GM18868 (cell line): ENCODE results near the gene PMEL.
A peak's percentile ranks its signal among the peaks of the same experiment; 100 is the strongest.
"Not testable (repeated sequence)": the region's sequence is repeated elsewhere in the genome, so short reads cannot be mapped to it uniquely, and the experiment has no call there.

Experiments
- ATAC-seq: cut with Tn5 transposase; IDR thresholded peaks from one replicate; pipeline ENCODE4 v1.9.1; 2021; ENCODE audit warnings: mild to moderate bottlenecking, moderate library complexity; ENCODE audit not compliant: unreplicated experiment

Gene PMEL

DNA sequence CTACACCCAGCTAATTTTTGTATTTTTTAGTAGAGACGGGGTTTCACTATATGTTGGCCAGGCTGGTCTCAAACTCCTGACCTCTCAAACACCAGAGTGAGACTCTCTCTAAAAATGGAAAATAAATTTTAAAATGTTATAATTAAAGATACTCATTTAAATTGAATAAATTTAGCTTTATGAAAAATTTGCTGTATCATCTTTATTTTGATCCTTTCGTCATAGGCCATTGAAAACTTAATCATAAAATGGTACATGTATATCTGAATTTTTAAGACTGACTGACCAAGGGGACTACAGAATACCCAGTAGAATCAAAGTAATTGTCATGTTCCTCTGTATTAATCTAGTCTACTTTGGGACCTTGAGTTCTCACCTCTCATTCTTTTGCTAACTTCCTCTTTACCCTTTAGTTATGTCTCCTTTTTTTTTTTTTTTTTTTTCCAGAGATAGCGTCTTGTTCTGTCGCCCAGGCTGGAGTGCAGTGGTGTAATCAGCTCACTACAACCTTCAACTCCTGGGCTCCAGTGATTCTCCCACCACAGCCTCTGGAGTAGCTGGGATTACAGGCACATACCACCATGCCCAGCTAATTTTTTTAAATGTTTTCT is 17.5 kb upstream of the PMEL start:
- no peak for ATAC-seq

DNA sequence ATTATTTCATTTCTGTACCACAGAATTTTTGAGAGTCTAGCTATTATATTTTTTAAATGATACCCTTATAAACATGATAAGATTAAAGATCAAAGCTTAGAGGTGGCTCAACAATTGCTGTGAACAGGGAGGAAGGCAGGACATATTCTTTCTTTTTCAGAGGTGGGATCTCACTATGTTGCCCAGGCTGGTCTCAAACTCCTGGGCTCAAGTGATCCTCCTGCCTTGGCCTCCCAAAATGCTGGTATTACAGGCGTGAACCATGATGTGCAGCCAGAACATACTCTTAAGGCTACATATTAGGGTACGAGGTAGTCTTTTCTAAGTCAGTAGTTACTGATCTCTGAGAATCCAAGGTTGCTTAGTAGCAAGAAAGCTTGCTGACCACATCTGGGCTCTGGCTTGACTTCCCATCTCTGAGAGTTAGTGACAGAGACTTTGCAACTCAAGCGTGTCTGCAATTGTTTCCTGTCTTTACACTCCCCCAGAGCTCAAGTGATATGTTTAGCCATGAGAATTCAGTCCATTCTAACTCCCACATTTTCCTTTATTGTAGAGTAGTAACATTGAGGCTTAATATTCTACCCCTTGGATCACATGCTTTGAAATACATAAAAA is 16.6 kb upstream of the PMEL start:
- peak; percentile 91 for ATAC-seq

DNA sequence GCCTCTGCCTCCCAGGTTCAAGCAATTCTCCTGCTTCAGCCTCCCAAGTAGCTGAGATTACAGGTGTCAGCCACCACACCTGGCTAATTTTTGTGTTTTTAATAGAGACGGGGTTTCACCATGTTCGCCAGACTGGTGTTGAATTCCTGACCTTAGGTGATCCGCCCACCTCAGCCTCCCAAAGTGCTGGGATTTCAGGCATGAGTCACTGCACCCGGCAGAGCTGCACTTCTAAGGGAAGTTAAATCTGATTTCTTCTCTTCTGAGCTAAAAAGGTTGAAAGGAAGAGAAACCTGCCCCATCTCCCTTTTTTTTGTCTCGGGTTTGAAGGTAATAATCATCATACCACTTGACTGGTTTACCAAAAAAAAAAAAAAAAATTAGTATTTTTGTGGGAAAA is 16.0 kb upstream of the PMEL start:
- ATAC-seq = not testable (repeated sequence)

DNA sequence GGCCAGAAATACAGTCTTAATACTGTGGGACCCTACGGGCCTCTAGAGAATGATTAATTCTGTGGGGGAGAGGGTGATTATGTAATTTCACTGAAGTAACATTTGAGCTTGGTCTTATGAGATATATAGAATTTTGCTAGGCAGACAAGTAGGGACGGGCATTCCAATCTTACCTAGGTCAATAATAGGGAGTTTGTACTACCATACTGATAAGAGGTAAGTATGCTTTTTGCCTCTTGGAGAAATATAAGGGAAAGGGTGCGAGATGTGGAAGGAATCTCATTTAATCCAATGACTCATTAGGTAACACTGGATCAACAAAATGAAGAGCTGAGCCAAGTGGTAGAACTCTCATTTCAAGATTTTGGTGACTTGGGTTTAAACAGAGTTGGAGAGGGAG is 13.2 kb upstream of the PMEL start:
- ATAC-seq = no peak

DNA sequence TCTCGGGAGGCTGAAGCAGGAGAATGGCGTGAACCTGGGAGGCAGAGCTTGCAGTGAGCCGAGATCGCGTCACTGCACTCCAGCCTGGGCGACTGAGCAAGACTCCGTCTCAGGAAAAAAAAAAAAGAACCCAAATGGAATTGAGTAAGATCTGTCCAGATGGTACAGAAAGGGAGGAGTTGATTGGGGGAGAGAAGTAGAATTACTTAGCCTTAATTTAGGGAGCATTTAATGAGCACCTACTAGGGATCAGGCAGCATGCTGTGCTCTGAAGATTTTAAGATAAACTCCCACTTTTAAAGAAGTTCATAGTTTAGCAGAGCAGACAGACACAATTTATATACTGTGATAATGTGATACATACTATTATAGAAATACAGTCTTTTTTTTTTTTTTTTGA is 12.6 kb upstream of the PMEL start:
- ATAC-seq = no peak

DNA sequence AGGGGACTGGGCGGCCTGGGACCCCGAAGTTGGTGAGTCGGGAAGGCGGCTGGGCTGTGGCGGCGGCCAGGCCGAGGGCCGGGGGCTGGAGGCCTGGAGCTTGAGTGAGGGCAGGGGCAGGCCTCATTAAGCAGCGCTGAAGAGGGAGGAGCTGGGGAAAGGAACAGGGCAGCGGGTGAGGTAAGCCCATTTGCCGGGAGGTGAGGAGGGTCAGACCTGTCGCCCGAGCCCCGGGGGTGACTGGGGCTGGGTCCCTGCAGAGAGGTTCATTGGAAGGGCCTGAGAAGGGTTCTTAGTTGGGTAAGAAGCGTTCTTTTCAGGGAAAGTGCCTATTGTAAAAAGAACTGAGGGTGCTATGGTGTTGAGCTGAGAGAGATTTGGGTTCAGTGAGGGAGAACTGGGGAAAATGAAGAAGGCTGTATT is 8.5 kb upstream of the PMEL start:
- peak; percentile 10 for ATAC-seq

DNA sequence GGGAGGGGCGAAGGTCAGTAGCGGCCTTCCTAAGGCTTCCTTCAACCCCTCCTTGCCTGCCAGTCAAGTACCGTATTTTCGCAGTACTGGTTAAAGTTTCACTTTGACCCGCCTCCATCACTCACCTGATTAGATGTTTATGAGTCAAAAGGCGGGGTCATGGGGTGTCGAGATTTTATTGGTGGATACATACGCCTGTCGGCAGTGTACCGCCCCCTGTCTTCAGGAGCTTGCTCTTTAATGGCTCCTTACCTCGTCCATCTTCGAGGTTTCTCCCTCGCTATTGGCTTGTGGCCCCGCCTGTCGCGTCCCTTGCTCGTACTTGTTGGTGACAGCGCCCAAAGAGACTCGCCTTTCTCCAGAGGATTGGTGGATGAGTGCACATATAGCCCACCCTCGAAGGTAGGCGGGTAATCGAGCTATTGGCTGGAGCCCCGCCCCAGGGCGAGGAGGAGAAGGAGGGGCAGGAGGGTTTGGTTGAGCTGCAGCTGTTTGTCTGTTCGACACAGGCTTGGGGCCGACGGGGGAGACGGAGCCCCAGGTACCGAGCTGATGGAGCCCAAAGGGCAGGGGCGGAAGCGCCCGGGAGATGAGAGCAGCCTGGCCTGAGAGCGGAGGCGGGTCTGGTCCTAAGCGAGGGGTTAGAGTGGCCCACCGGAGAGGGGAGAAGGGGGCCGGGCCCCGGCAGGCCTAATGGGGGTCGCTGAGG is 7.9 kb upstream of the PMEL start, which contains the start of gene RAB5B:
Gene RAB5B (plus strand): TSS at position 480 of the 709 bp plus-strand sequence. CDS start 12,883 bp downstream, outside the sequence.
- peak; percentile 91 for ATAC-seq

DNA sequence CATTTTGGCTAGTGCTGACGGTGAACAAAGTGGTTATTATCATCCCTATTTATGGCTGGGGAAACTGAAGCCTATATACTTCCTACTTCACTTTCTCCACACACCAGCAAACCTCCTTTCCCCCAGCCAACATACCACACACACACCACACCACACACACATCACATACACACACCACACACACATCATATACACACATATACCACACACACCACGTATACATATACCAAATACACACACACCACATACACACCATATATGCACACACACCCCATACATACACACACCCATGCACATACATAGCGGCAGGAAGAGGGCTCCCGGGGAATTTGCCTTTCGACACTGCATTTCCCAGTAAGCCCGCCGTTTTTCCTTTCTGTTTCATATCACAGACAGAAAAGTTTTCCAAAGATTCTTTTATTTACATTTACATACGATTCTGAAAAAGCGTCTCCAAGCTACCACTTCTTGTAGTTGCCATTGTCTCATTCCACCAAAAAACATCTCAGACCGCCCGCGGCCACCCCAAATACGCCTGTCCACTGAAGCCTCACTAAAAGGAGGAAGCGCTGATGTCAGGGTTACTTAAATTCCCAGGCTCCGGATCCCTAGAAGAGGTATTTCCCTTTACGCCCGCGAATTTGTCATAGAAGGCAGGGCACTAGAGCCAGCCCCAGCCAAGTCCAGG is 7.2 kb upstream of the PMEL start:
- ATAC-seq = no peak

DNA sequence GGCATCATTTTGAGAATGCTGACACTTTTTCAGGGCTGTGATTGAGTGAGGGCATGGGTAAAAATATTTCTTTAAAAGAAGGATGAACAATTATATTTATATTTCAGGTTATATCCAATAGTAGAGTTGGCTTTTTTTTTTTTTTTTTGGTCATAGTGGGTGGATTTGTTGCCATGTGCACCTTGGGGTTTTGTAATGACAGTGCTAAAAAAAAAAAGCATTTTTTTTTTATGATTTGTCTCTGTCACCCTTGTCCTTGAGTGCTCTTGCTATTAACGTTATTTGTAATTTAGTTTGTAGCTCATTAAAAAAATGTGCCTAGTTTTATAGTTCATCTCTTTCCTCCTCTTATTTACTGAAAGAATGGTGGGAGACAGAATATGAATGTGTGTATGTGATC is 6.6 kb upstream of the PMEL start:
- ATAC-seq = no peak

DNA sequence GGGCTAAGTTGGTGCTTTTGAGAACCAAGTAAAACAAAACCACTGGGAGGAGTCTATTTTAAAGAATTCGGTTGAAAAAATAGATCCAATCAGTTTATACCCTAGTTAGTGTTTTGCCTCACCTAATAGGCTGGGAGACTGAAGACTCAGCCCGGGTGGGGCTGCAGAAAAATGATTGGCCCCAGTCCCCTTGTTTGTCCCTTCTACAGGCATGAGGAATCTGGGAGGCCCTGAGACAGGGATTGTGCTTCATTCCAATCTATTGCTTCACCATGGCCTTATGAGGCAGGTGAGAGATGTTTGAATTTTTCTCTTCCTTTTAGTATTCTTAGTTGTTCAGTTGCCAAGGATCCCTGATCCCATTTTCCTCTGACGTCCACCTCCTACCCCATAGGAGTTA is 6.2 kb upstream of the PMEL start:
- no peak for ATAC-seq

DNA sequence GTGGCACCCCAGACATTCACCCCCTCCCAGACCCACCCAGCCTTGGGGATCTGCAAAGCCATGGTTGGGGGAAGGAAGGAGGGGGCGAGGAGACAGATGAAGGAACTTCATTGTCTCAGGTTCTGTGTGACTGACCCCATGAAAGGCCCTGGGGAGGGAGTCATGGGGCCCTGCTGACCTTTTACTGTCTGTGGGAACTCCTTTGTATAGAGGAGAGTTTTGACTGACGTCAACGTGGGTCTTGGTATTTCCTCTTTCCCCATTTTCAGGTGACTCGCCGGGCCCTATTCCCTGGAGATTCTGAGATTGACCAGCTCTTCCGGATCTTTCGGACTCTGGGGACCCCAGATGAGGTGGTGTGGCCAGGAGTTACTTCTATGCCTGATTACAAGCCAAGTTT is 4.9 kb upstream of the PMEL start:
- no peak for ATAC-seq

DNA sequence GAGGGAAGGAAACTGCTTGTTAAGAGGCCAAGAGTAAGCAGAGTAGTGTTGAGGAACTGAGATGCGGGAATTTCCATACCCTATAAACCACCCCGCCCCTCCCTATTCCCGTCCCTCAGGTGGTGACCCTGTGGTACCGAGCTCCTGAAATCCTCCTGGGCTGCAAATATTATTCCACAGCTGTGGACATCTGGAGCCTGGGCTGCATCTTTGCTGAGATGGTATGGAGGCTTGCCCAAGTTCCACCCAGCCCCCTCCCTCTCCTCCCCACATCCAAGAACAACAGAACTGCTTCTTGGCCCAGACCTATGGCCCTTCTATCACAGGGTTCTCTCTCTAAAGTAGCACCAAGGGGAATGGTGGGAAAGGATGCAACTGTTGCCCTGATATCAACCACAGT is 3.5 kb upstream of the PMEL start:
- no peak for ATAC-seq

DNA sequence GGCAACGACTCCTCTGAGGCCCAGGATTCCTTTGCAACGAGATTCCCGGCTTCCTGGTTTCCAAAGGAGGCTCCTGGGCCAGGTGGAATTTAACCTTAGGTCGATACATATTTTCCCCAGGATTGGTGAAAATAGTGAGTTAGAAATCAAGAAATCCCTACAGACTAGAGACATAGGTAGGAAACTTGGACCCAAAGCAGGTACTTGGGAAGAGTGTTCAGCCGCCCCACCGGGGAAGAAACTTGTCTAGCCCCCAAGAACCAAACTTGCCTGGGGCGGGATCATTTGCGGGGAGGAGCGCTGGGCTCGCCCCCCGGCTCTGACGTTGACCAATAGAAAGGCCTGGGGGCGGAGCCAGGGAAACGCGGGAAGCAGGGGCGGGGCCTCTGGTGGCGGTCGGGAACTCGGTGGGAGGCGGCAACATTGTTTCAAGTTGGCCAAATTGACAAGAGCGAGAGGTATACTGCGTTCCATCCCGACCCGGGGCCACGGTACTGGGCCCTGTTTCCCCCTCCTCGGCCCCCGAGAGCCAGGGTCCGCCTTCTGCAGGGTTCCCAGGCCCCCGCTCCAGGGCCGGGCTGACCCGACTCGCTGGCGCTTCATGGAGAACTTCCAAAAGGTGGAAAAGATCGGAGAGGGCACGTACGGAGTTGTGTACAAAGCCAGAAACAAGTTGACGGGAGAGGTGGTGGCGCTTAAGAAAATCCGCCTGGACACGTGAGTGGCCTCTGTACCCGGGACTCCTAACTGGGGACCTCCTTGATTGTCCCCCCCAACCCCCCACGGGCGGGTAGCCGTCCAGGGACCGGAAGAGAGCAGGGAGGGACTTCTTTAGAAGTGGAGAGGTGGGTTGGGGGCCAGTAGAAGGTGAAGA is 803 bp upstream of the PMEL start, which contains the start of gene CDK2:
Gene CDK2 (plus strand): TSS at position 423 of the 874 bp plus-strand sequence. CDS start 179 bp downstream, at position 602.
- ATAC-seq = peak; percentile 95

DNA sequence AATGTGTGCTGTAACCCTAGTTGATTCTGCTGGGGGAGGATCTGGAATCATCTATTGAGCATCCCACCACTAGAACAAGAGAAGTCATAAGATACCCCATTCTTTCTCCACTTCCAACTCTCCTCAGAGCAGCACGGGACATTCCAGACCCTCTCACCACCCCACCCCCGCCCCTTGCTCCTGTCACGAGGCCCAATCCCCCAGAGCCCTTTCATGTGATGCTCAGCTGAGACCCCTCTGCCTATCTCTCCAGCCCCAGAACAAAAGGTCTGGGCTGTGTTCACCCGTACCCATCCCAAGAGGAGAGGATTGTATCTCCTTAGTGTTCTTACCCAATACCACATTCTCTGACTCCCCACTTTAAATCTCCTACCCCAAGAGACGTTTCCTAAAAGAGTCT is 602 bp downstream of the PMEL start:
- no peak for ATAC-seq

DNA sequence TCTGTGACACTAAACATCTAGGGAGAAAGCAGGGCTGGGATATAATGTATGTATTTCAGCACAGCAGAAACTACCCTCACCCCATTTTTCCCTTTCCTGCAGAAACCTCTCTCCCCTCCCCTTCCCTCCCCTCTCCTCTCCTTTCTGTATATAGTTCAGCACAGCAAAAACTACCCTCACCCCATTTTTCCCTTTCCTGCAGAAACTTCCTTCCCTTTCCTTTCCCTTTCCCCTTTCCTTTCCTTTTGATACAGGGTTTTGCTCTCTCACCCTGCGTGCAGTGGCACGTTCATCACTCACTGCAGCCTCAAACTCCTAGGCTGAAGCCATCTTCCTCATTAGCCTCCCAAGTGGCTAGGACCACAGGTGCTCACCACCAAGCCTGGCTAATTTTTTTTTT is 2.1 kb downstream of the PMEL start:
- ATAC-seq = no peak

DNA sequence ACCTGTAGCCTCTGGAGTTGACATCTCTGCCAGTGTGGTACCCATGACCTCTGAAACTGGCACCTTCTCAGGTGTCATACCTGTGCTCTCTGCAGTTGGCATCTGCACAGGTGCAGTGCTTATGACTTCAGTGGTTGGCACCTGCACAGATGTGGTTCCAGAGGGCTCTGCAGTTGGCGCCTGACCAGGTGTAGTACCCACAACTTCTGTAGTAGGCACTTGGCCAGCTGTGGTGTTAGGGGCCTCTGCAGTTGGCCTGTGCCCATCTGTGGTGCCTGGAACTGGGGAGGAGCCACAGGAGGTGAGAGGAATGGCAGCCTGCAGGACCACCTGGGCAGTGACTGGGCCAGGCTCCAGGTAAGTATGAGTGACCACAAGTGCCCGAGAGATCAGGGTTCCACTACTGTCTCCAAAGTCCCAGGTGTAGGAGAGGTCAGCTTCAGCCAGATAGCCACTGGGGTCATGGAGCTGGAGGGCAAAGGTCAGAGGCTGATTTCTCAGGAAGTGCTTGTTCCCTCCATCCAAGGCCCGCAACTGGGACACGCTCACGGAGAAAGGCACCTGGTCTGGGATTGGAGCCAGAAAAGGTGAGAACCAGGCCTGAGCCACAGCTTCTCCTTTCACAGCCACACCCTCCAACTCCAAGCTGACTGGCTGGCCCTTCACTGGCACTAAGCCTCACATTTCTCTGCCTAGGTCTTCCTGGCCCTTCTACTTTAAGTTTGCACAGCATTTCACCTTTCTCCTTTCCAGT is 8.6 kb downstream of the PMEL start:
- no peak for ATAC-seq

DNA sequence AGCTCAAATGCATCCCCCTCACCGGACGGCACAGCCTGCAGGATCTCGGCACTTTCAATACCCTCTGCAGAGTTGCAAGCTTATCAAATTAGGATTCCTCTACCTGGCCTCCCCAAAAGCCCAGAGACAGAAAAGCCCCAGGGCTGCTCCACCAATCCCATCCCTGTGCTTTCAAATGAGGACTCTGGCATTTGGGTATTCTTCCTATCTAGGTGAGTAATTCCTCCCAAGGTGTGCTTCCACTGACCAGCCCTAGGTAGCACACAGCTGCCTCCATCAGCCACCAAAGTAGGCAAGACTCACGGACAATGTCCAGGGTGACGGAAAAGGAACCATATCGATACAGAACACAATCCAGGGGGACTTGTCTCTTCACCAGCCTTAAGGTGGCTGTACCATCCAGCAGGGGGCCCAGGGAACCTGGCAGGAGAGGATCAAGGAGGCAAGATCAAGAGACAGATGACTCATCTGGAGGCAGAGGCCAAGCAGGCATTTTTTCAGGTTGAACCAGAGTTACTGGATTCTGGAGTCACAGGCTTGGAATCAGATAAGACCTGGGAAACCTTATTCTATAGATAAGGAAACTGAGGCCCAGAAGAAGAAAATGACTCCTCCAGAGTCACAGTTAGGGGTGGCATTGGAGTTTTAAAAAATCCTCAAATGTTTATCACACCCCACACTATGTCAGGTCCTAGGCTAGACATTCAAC is 9.9 kb downstream of the PMEL start:
- ATAC-seq = no peak

DNA sequence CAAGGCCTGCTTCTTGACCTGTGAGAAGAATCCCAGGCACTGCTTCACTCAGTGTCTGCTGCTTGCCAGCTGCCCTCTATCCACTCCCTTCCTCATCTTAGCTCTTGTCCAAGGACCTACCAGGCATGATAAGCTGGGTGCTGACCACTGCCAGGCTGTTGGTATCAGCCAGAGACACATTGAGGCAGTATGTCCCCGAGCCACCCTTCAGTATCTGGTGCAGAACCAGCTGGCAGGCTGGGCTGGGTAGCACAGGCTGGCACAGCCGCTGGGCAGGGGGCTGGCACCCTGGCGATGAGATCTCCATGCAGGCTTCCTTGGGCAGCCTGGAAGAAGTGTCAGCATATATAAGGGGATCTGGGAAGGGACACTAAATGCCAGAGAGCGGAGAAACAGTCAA is 10.5 kb downstream of the PMEL start:
- ATAC-seq = no peak

DNA sequence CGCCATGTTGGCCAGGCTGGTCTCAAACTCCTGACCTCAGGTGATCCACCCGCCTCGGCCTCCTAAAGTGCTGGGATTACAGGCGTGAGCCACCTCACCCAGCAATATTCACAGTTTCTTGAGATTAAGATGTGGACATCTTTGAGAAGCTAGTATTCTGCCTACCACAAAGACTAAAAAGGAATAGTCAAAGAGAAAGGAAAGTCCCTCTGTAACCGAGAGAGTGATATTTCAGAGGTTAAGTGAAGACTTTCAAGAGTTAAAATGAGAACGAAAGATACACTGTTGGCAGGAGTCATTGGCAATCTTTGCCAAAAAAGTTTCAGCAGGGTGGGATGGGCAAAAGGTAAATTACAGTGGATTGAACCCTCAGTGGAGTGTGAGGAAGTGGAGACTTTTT is 19.3 kb downstream of the PMEL start:
- peak; percentile 83 for ATAC-seq
